ENCODE data around the gene SALL1.

The SALL1 gene

DNA sequence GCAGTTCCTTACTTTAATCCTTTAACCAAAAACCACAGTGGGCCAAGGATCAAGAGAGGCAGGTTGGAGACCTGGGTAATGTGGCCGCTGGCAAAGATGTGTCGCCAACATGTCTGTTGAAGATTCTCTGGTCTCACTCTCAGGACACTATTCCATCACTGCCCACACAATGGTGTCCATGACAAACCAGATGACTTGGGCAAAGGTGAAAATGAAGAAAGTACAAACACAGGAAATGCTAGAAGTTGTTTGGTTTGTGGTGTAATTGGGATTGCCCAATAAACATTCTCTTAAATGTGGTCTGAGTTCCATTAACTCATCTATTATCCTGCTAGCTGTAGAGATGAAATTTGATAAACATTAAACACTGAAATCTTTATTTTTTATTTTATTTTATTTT lies 43.3 kb downstream of the SALL1 start:
- DNase-seq, result no peak

DNA sequence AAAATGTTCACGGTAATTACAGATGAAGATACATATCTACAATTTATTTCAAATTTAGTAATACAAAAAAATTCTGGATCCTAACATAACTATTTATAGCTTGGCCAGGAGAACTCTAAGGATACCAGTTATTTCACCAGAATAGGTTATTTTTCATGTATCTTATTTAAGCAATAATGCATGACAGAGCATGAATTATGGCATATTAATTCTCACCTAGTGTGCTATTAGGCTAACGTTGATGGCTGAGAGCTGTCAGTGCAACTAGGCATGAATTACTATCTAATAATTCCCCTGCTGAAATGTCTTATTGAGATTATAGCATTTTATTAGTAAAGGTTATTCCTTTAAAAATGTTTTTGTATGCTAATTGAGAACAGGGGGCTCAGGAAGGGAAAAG lies 44.5 kb downstream of the SALL1 start:
- DNase-seq, result no peak

DNA sequence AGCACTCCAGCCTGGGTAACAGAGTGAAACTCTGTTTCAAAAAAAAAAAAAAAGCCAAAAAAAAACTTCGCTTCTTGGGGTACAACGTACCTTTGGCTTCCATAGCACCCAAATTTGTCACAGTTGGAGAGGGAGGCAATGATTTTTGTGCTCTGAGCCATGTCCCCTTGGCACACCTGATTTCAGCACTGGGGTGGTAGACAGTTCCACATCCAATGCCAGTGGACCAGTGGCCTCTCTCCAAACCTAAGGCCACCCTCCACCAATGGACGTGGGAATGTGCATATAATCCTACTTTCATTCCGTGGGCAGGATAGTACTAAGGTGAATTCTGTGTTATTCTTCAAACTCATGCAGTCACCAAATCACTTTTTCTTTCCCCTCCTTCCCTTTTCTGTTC lies 47.5 kb downstream of the SALL1 start:
- no peak for DNase-seq

DNA sequence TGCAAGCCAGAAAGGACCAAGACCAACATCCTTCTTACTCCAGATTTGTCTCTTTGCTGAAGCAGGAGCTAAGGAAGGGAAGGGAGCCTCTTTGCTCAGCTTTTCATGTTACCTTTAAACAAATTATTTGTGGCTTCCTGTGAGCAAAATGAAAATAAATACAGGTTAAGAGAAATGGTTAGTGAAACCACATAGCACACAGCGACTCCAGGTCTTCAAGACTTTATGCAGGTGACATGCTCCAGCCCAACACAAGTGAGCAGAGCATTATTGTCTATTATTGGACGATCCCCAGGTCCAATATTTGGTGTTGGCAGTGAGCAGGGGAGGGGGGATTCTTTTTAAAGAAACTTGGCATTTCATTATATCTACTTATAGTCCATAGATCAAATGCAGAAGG lies 53.3 kb downstream of the SALL1 start:
- DNase-seq, result no peak

DNA sequence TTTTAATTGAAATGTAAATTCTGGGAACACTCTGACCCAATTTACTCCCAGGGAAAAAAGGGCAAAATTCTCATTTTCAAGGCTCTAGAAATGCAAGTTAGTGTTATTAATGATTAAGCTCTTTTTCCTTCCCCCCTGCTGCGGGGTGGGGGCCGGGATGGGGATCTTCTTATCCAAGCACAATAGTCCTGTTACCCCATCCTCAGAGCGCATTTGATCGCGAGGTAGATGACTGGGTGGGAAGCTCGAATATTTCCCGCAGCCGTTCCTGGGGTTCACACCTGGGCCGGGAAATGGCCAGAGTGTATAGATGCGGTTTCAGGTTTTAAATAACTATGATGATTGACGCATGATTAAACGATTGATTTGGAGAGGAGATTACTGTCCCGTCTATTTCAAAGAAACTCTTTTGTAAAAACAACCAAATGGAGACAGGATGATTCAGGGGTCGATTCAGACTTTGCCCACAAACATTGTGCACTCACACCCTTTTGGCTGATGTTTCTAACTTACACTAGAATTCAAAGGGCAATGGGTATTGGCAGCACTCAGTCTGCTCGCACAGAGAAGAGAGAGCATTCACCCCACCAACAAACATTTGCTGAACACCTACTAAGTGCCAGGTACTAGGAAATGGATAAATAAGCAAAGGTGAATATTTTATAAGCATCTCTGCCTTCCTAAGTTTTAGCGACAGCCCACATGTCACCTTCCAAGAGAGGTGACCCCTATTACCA lies 55.0 kb downstream of the SALL1 start:
- DNase-seq, result no peak

DNA sequence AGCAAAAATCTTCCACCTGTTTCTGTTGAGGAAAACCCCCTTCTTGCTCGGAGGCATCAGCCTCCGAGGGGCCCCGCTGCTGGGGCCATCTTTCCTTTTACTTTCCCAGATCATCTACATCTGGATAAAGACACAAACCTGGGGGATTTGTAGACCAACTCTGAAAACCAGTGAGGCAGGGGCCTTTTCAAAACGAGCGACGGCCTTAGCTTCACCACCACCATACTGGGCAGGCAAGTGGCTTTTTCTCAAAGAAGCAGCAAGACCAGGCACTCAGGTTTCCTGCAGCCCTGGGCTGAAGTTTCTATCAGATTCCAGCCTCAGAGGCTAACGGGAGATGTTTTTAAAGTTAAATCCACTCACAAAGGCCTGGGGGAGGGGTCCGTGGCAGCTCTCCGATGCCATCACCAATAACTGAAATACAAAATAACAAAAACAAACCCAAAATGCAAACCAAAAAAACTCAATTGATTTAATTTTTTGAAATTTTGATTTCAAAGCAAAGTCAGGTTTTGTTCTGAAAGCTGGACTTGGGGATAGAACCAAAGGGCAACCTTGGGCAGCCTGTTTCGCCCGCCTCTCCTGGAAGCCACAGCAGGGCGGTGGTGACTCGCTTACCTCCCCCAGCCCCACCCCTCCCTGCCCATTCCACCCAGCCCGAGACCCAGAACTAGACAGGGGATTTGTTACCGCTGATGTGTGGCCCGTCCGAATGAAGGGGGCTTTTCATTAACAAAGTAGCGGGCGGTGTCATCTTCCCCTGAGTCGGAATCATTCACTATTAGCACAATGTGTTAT lies 55.8 kb downstream of the SALL1 start:
- no peak for DNase-seq

DNA sequence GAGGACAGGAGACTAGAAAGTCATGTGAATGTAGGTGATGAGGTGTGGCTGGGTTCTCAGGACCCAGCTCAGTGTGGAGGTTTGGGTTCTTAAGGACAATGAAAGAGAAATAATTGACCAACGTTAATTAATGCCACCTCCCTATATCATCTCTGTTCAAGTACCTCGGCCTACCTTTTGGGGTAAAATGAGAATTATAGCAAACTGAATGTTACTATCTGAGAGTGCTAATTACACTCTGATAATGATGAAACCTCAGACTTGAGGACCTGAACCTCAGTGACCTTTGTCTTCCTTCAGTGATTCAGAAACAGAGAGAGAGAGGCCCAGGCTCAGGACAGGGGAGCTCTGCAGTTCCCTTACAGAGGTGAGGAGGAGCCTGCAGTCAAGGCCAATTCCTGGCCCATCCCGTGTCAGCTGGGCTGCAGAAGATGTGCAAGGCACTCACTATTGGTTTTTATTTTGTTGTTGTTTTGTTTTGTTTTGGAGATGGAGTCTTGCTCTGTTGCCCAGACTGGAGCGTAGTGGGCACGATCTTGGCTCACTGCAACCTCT lies 57.3 kb downstream of the SALL1 start:
- no peak for DNase-seq
